Measurements from ENCODE around the gene ZBTB20.
"Not testable (repeated sequence)": the region's sequence is repeated elsewhere in the genome, so short reads cannot be mapped to it uniquely, and the experiment has no call there.

DNA sequence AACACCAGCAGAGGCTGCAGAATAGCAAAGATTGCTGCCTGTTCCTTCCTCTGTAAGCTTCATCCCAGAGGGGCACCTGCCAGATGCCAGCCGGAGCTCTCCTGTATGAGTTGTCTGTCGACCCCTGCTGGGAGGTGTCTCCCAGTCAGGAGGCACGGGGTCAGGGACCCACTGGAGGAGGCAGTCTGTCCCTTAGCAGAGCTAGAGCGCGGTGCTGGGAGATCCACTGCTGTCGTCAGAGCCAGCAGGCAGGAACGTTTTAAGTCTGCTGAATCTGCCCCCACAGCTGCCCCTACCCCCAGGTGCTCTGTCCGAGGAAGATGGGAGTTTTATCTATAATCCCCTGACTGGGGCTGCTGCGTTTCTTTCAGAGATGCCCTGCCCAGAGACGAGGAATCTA is 31.8 kb upstream of the ZBTB20 start:
- not testable (repeated sequence) for TF ChIP-seq CTCF, POLR2AphosphoS5 (IDR thresholded peaks at IDR 0.05)
